H1 (cell line): ENCODE results near the gene CCS. TPM values are rescaled to one million over a fixed set of nuclear protein-coding genes. Genes with fewer than 3 reads are reported as not detected.

Source experiments
- BCL11A ChIP-seq, 2 experiments: IDR thresholded peaks; one replicate each; pipeline ENCODE4 v1.6.1; 2011; ENCODE audit warnings: low read depth in 2 of 2, low read length in 2 of 2, mild to moderate bottlenecking in 2 of 2
- CTCF ChIP-seq, 3 experiments: IDR thresholded peaks; 1 replicate in 2 of 3; 2 replicates in 1 of 3; pipeline versions ENCODE4 v1.5.1 to v1.6.1; 2011; ENCODE audit warnings: low read length in 3 of 3, mild to moderate bottlenecking in 3 of 3, inconsistent platforms in 2 of 3, low read depth in 1 of 3, moderate library complexity in 1 of 3; ENCODE audit not compliant: insufficient read depth in 1 of 3; ENCODE audit errors: control extremely low read depth in 1 of 3
- PHF8 ChIP-seq: fragments of 200-600 bp; sonication (generic); conservative IDR thresholded peaks from 2 replicates; pipeline ENCODE4 v1.7.1; 2012; ENCODE audit warnings: low read depth, mild to moderate bottlenecking, inconsistent platforms, low read length, moderate library complexity
- POLR2A ChIP-seq, 2 experiments: IDR thresholded peaks; 1 replicate in 1 of 2; 2 replicates in 1 of 2; pipeline ENCODE4 v1.6.1; 2011; ENCODE audit warnings: low read depth in 2 of 2, low read length in 2 of 2, mild to moderate bottlenecking in 2 of 2; ENCODE audit errors: control extremely low read depth in 1 of 2
- RNF2 ChIP-seq: fragments of 200-900, 300-1000 bp; sonication (generic); IDR thresholded peaks from 2 replicates; pipeline ENCODE4 v1.7.1; 2016; ENCODE audit warnings: borderline replicate concordance, low read depth, mild to moderate bottlenecking, antibody characterized with exemption, low read length; ENCODE audit not compliant: poor library complexity, severe bottlenecking; ENCODE audit errors: missing control alignments
- SIN3A ChIP-seq, 2 experiments: IDR thresholded peaks in 1 of 2; conservative IDR thresholded peaks in 1 of 2; 2 replicates each; pipeline ENCODE4 v1.6.1; 2011 to 2012; ENCODE audit warnings: low read length in 2 of 2, improper control_type of control experiment in 1 of 2, low read depth in 1 of 2, mild to moderate bottlenecking in 1 of 2
- SIX5 ChIP-seq: IDR thresholded peaks from 2 replicates; pipeline ENCODE4 v1.6.1; 2011; ENCODE audit warnings: mild to moderate bottlenecking, low read depth, low read length
- SP2 ChIP-seq: IDR thresholded peaks from 2 replicates; pipeline ENCODE4 v1.6.1; 2012; ENCODE audit warnings: mild to moderate bottlenecking, low read length, inconsistent platforms
- ZNF274 ChIP-seq: IDR thresholded peaks from 2 replicates; pipeline ENCODE4 v1.7.0; 2012; ENCODE audit warnings: low read length, borderline replicate concordance; ENCODE audit errors: extremely low read depth
- polyA plus RNA-seq, 7 experiments: library from polyadenylated mRNA; depleted of rRNA in 3 of 7; stranded (reverse) in 5 of 7; unstranded in 2 of 7; fragments of >200 nt in 5 of 7; fragments of 200-250 nt in 2 of 7; gene quantifications; 1 replicate in 5 of 7; 2 replicates in 1 of 7; 4 replicates in 1 of 7; pipeline versions ENCODE4 v1.2.1 to v1.2.3, GENCODE V29; 2011 to 2013; ENCODE audit warnings: missing spikeins in 2 of 7, mixed read lengths in 2 of 7
- total RNA-seq: library from RNA; stranded (reverse); fragmentation: NEBNext Ultra II Directional; extraction: Animal tissue kit (Norgen Biotek cat#: 25700); gene quantifications from 2 replicates; pipeline ENCODE4 v1.2.1, GENCODE V29; 2021

The CCS gene
- total and polyA plus RNA-seq, 2 of the 8 experiments (the other 6 are each of a cell fraction or from before 2014, with no cell fraction given): 37.1 to 37.7 TPM

- TF ChIP-seq CTCF (IDR thresholded peaks at IDR 0.05; ENCODE audit: control extremely low read depth in 1 of 3, insufficient read depth in 1 of 3, low read depth in 1 of 3, low read length in 3 of 3): no peak
- TF ChIP-seq SIN3A (conservative IDR thresholded peaks at IDR 0.05 in 1 of 2, IDR thresholded peaks at IDR 0.05 in 1 of 2; ENCODE audit: low read depth in 1 of 2, low read length in 2 of 2): no peak
- no peak for TF ChIP-seq ZNF274
- no peak for TF ChIP-seq RNF2
- no peak for TF ChIP-seq PHF8
- TF ChIP-seq POLR2A (IDR thresholded peaks at IDR 0.05; ENCODE audit: control extremely low read depth in 1 of 2, low read depth in 2 of 2, low read length in 2 of 2): no peak
- TF ChIP-seq BCL11A (IDR thresholded peaks at IDR 0.05; ENCODE audit: low read depth in 2 of 2, low read length in 2 of 2): no peak
- TF ChIP-seq SIX5: no peak
- TF ChIP-seq SP2: no peak
- TF ChIP-seq, all 59 proteins: peak for 0
Observed at GRCh38 chr11:66562907-66563583, 29.9 kb upstream of the CCS start (continued).
